ENCODE measurements around the gene PTPN3.
"Not testable (repeated sequence)": the region's sequence is repeated elsewhere in the genome, so short reads cannot be mapped to it uniquely, and the experiment has no call there.

The PTPN3 gene

DNA sequence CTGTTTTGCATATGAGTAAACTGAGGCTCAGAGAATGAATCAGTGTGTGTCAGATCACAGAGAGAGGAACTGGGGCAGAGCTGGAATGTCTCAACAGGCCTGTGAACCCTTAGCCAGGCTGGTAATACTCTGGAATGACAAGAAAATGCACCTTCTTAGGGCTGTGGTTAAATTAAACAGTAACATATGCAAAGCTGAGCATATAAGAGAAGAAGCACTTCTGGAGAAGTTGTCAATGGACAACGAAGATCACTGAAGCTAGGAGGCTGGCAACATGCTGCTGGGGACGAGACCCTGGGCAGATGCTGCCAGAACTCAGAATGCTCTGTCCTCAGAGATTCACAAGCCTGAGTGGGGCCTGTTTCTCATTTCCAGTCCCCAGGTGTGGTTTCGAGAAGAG is 112.6 kb downstream of the PTPN3 start:
- no peak for DNase-seq (ENCODE audit: low read depth)

DNA sequence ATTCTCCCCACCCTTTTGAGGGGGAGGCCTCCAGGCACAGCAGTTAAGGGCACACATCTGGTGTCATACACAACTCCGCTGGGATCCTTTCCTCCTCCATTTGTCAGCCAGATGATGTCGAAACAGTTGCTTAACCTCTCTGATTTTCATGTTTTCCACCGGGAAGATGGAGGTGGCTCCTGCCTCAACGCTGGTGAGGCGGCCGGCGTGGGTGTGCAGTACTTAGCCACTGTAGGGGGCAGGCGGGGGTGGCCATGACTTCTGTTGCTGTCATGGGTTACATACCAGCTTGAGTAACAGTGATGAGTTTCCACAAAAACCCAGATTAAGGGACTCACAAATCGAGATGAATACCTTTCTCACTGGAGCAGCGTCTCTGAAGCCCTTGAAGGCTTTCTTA is 114.2 kb downstream of the PTPN3 start:
- DNase-seq (ENCODE audit: low read depth) = no peak

DNA sequence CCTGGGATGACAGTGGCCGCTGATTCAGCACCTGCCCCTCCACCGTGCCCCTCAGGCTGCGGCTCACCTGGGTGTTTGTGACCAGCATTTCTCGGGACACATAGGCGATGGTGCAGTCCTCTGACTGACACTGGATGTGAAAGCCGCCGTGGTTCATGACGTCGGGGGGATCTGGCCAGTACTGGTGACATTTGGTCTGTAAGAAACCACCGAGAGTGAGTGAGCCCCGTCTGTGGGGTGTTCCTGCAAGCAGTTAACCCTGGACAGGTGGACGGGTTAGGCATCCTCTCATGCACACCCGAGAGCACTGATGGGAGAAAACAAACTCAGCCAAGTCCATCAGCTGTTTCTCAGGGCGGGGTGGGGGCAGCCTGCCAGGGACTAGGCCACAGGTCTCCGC is 114.8 kb downstream of the PTPN3 start:
- no peak for DNase-seq (ENCODE audit: low read depth)

DNA sequence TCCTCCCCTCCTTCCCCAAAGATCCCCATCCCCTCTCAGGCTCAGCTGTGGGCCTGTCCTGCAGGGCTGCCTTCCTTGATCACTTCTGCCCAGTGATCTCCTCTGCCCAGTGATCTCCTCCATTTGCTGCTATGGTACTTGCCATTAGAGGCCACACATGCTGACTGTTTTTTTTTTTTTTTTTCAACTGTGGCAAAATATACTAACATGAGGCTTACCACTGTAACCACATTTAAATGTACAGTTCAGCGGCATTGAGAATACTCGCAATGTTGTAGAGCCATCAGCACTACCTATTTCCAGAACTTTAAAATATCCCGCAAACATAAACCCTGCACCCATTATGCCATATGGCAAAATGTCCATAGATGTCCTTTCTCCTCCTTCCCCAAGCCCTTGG is 115.5 kb downstream of the PTPN3 start:
- no peak for DNase-seq (ENCODE audit: low read depth)

DNA sequence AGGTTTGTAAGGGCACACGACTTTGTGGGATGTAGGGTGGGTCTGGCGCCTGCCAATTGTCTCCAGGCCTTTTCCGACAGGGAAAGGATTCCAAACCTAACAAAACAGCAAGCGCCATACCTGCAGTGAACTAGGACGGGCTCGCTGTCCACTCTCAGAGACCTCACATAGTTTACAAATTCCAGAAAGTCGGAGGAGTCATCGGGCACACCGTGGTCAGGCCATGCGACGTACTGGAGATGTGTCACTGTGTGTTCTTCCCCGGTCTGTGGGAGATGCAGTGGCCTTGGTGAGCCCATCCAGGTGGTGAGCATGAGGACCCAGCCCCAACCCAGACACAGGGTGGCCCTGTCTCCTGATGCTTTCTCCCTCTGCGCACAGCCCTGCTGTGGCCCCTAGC is 115.9 kb downstream of the PTPN3 start:
- DNase-seq (ENCODE audit: low read depth) = no peak

DNA sequence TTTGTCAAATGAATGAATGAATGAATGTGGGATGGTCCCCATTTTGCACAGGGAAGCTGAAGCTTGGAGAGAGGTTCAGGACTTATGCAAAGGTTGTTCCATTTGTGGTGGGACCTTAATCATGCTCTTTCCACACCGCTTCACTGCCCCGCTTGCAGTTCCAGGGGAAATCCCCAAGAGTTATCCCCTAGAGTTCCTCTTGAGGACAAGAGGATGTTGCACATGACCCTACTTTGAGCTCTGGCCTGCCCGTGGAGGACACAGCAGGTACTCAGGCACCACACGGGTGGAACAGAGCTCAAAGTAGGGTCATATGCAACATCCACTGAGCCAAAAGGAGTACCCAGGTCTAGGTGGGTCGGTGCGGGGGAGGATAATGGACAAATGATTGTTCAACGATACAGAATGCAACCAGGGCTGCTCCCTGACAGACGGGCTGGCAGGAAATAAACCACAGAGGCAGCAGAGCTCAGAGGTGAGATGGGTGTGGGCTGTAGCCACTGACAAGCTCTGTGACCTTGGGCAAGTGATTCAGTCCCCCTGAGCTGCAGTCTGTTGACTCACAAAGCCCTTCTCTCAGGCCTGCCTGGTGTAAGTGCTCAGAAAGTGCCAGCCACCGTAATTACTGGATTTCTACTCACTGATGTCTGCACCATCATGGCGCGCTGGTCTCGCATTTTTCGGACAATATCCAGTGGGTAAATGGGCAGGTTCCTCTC is 116.9 kb downstream of the PTPN3 start:
- no peak for DNase-seq (ENCODE audit: low read depth)

DNA sequence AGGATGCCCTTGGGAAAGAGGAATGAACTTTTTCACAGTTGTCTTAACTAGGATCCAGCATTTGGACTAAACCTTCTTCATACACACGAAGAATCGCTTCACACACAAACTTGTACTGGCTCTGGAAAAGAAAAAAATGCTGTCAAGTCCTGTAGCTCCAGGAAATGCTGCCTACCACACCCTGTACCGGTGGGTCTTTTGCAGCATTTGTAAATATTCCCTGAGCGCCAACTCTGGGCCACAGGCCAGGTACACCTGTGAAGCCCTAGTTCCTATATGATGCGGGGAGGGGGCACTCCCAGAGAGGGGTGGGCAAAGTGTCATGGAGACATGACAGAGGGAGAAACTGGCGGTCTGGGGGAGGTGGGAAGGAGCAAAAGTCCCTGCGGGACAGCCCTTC is 118.6 kb downstream of the PTPN3 start:
- DNase-seq (ENCODE audit: low read depth) = no peak

DNA sequence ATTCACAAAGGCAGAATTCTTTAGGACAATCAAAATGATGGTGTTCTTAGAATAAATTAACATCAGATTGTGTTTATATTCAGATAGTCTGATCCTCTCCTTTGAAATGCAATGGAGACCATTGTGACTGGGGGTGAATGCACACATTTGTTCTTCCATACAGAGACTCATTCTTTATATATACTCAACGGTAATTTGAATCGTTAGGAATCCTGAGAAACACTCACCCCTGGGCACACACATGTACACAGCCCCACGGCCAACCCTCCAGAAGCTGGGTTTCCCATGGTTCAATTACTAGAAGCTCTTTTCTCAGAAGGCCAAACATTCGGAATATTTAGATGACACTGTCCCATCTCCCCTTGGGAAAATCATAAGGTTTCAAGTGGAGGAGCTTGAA is 119.8 kb downstream of the PTPN3 start:
- DNase-seq (ENCODE audit: low read depth) = no peak

DNA sequence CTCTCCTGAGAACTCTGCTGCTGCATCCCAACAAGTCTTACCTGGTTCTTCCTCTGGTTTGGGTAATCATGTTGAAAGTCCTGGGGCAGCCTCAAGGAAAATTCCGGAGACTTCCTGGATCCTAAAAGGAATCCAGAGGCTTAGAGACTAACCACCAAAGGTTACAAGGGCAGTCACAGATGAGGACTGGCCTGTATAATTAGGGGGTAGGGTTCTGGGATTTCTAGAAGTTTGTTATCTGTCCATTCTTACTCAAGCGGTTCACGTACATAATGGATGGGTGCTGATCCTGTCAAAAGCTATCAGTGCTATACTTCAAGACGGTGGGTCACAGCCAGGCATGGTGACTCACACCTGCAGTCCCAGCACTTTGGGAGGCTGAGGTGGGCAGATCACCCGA is 125.9 kb downstream of the PTPN3 start:
- no peak for DNase-seq (ENCODE audit: low read depth)

DNA sequence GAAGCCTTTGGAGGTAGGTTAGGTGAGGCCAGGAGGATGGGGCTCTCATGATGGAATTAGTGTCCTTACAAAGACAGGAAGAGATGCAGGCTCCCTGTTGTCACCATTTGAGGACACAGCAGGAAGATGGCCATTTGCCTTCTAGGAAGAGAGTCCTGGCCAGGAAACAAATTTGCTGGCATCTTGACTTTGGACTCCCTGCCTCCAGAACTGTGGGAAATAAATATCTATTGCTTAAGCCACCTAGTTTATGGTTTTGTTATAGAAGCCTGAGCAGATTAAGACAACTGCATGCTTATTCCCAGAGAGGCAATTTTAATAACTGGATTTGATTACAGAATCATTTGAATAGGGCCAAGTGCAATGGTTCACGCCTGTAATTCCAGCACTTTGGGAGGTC is 126.7 kb downstream of the PTPN3 start:
- DNase-seq (ENCODE audit: low read depth) = no peak

DNA sequence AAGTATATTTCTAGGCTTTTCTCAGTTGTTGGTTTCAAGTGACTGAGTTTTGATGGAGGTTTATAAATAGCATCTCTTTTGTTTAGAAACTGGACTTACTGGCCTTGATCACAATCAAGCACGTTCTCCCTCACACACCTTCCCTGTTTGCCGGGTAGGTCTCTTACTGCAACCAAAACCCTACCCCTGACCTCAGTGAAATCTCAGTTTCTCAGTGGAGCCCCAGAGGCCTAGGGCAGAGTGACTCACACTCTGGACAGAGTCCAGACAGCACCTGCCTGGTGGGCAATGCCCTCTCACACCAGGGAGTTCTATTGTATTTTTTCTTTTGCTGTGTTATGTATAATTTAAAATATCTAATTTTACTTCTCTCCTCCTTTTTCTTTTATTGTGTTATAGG is 128.8 kb downstream of the PTPN3 start:
- no peak for DNase-seq (ENCODE audit: low read depth)

DNA sequence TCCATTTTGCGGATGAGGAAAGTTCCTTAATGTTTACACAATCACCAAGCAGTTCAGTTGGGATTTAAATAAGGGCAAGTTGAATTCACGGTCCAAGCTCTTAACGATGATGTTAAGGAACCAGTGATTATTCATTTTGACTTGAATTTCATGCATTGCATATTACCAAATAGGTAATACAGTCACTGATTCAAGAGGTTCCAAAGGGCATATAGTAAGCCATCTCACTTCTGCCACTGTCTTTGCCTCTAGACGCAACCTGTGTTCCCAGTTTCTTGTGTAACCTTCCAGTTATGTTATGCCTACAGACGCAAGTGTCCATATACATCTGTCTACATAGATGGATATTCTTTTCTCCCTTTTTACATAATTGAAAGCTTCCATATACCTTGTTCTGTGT is 137.3 kb downstream of the PTPN3 start:
- DNase-seq (ENCODE audit: low read depth) = no peak

DNA sequence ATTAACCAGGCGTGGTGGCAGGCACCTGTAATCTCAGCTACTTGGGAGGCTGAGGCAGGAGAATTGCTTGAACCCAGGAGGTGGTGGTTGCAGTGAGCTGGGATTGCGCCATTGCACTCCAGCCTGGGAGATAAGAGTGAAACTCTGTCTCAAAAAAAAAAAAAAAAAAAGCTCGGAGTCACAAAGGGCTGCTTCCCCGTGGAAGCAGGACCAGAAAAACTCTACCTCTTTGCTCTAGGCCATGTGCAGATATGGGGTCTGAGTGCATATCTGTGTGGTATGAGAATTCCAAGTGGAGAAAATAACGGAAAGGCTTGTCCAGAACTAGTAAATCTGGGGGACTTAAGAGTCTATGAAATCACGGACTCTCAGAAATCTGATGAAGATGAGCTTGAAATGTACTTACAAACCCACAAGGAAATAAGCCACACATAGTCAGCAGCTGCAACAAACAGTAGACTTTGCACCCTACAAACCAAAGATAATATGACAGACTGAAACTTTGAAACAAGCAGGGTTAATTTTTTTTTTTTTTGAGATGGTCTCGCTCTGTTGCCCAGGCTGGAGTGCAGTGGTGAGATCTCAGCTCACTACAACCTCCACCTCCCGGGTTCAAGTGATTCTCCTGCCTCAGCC is 139.0 kb downstream of the PTPN3 start:
- DNase-seq (ENCODE audit: low read depth) = not testable (repeated sequence)

DNA sequence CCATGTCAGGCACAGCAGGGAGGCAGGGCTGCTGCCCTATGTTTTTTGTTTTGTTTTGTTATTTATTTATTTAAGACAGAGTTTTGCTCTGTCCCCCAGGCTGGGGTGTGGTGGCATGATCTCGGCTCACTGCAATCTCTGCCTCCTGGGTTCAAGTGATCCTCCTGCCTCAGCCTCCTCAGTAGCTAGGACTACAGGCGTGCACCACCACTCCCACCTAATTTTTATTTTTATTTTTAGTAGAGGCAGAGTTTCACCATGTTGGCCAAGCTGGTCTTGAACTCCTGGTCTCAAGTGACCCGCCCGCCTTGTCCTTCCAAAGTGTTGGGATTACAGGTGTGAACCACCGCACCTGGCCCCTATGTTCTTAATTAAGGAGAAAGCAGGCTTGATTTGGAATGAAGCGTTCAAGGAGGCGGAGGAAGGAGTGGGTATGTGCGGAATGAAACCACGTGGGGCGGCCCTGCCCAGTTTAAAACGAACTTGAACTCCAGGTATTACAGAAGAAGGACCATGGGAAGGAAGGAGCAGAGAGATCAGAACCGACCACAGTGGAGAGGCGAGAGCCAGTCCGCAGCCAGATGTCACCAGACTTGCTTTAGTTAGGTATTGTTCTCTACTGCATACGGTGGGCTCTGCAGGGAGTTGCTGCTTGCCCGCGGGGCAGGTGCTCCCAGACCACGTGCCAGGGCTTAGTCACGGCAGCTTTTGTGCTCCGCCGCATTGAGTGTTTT is 142.4 kb downstream of the PTPN3 start:
- DNase-seq (ENCODE audit: low read depth) = no peak

DNA sequence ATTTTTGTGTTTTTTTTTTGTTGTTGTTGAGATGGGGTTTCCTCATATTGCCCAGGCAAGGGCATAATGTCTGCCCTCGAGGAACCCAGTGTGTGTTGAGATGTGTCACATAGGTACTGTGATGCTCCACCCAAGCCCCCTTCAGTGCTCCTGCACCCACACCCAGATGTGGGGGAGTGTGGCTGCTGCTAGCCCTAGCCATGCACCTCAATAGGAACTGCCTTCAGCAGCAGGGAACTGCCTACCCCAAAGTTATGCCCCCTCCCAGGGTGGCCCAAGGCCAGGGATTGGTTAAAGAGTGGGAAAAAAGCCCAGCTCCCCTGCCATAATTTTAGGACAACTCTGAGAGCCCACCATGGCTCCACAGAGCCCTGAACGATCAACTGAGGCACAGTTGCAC is 143.9 kb downstream of the PTPN3 start:
- DNase-seq (ENCODE audit: low read depth) = no peak

DNA sequence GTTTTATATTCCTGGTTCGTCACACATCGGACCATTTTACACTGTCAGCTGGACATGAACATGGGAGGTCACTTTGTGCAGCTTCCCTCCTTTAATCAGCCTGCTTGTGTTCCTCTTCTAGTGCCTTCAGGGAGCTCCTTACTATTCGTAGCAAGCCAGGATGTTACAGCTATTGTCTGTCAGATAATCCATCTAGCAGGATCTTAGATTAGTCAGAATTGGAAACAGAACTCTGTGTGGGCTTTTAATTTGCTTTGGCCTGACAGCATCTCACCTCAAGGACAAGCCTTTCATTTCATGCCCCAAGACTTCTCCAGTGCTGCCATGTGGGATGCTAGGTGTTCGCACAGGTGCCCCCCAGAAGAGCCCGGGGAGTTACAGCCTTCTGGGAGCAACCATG is 147.1 kb downstream of the PTPN3 start:
- no peak for DNase-seq (ENCODE audit: low read depth)

DNA sequence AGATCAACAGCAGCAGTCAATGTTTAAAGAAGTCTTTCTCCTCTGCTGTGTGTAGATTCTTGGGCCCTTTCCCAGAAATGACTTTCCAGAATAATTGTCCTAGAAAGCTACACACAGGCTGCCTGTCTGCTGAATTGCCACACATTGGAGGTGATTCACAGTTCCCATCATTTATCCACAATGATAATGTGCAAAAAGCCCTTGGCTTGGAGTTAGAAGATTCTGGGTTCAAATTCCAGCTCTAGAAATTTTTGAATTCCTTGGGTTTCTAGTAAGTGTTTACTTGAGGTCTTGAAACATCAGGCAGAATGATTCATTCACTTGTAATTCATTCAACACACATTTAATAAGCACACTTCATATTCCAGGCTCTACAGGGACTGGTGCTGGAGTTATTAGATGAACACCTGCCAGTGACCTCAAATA is 148.7 kb downstream of the PTPN3 start:
- DNase-seq (ENCODE audit: low read depth) = no peak

DNA sequence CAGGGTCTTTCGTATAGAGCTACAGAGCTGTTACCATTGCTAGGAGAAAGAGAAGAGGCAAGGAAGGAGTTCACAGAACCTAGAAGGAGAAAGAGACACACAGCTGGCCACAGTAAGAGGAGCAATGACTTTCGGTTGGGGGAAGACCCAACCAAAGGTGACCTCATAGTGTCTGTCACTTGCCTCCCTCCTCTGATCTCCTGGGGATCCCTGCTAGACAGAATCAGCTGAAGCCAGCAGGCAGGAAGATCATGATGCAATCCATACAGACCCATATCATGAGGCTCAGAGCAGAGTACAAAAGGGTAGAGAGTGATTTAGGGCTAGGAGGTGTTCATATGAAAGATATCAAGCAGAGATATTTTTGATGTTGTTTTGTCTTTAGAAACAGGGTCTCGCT is 151.2 kb downstream of the PTPN3 start:
- DNase-seq (ENCODE audit: low read depth) = no peak

DNA sequence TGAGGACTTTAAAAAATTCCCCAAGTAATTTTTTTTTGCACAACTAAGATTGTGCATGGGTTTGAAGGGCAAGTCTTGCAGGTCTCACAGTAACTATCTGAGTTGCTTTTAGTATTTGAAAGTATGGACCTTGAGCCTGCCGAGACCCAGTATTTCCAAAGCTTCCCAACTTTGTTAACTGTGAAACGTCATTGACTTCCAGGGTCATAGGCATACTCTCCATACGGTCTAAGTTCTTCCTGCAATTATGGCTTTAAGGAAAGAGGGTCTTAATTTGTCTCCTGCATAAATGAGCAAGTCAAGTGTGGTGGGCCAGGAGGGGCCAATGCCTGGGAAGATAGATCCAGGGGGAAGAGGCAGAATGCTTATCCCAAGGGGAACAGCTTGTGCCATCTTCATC is 153.2 kb downstream of the PTPN3 start:
- no peak for DNase-seq (ENCODE audit: low read depth)

DNA sequence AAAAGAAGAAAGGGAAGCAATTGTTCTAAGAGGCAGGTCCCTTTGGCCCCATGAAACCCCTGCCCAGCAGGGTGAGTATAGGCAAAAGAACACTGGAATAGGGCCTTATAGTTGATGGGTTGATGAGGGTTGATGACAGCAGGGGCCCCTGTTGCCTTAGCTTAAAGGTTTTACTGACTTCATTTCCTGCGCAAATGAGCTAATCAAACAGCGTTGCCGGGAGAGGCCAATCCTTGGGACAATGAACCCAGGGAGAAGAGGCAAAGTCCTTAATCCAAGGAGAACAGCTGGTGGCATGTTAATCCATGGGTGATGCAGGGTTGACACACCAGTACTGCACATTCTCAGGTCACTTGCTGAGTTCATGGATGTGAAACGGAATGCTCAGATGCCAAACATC is 155.2 kb downstream of the PTPN3 start:
- DNase-seq (ENCODE audit: low read depth) = no peak

DNA sequence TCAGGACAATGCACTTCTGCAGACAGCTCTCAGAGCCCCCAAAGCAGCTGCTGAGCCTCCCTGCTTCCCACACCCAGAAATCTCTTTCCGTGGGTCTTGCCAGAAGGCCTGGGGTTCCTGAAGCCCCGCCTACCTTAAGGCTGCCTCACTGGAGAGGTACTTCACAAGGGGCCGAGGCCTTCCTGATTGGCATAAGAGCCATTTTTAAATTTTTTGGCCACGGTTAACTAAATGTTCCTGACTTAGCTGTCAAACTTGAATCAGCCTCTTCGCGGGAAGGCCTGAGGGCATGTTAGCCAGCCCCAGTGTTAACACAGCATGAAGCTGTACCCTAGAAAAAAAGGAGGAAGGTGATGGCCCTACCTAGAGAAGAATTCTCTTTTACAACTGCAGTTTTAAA is 156.5 kb downstream of the PTPN3 start:
- no peak for DNase-seq (ENCODE audit: low read depth)

DNA sequence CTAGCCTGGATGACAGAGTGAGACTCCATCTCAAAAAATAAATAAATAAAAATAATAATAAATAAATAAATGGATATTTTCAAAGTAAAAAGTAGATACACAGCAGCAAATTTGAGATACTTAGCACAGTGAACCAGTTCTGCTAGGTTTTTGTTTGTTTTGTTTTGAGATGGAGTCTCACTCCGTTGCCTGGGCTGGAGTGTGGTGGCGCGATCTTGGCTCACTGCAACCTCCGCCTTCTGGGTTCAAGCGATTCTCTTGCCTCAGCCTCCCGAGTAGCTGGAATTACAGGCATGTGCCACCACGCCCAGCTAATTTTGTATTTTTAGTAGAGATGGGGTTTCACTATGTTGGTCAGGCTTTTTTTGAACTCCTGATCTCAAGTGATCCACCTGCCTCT is 157.1 kb downstream of the PTPN3 start:
- DNase-seq (ENCODE audit: low read depth) = not testable (repeated sequence)

DNA sequence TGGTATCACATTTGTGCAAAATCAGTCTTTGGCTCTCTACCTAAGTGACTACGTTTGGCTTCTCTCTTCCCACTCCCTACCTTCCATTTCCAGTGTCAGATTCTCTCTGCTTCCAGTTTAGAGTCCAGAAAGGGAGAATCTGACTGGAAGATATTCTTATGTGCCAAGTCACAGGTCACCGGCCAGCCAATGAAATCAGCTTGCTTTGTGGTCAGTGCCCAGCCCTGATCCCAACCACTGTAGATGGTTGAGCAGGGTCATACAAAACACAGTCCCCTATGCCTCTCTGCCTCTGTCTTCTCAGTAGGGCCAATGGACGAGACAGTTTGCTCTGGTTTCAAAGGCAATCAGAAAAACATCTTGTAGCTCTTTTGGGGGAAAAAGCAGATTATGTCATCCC is 161.7 kb downstream of the PTPN3 start:
- DNase-seq (ENCODE audit: low read depth) = no peak

DNA sequence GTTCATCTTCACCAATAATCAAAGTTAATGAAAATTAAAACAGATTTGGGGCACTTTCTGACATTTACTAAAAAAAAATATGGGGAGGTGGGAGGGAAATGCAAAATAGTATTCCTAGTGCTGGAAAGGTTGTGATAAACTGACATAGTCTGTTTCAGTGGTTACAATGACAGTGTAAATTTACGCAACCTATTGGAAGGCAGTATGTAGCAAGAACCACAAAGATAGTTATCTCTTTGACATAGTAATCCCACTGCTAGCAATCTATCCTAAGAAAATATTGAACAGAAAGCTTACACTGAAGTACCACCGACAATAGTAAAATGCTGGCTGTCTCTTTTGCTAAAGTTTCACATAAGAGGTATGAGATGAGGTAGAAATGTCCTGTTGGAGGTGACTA is 162.2 kb downstream of the PTPN3 start:
- no peak for DNase-seq (ENCODE audit: low read depth)

All from stimulated activated CD8-positive, alpha-beta memory T cell treated with anti-CD3 and anti-CD28 coated beads, Interleukin-12 subunit alpha, Interleukin-12 subunit beta, amount 100 ng/mL, for 4 hours (primary cell).